Measurements from ENCODE around the gene ATP1A2. TPM values are rescaled to one million over a fixed set of nuclear protein-coding genes. Genes with fewer than 3 reads are reported as not detected.

The ATP1A2 gene
- total RNA-seq, 1 experiment from 2014 or later = 23.2 TPM

GRCh38 chr1:160167580-160167979 lies 52.0 kb downstream of the ATP1A2 start:
- CTCF ChIA-PET = interaction anchor here (0.7 to 5.4 kb wide), 16 partner anchors 9 to 163 kb away, joined by 3 to 71 read pairs (median 7); partner anchors contain the start of genes ATP1A2, ATP1A4 and CASQ1
- no peaks in the 10 kb centered on the region for H3K36me3 Mint-ChIP-seq
- ATAC-seq (no peak; the same call in 1 of the 2 replicates), DNase-seq (ENCODE audit: low spot score) (no peak)
- POLR2A ChIA-PET = interaction anchor here (0.7 kb wide), 1 partner anchor 55 kb away, joined by 8 read pairs; no protein-coding TSS in a partner anchor
- H3K4me3 Mint-ChIP-seq = no peak overlapping the region
- H3K9me3 Mint-ChIP-seq = no peaks in the 10 kb centered on the region
- H3K27me3 Mint-ChIP-seq (ENCODE audit: low read depth) = peaks cover 15% of the 10 kb centered on the region
- no peak overlapping the region for H3K27ac Mint-ChIP-seq
- peaks cover 61% of the 10 kb centered on the region for H3K4me1 Mint-ChIP-seq
- TF ChIP-seq CREB1 (CRISPR knock-in tag; IDR thresholded peaks at IDR 0.05) (no peak), HMGXB4 (CRISPR knock-in tag; IDR thresholded peaks at IDR 0.05) (no peak), TP53 (CRISPR knock-in tag; IDR thresholded peaks at IDR 0.05) (no peak), SOX15 (CRISPR knock-in tag; IDR thresholded peaks at IDR 0.05) (no peak), ZNF512 (CRISPR knock-in tag; IDR thresholded peaks at IDR 0.05; ENCODE audit: borderline replicate concordance) (no peak), CDX4 (CRISPR knock-in tag; IDR thresholded peaks at IDR 0.05; ENCODE audit: borderline replicate concordance) (no peak), NR1H2 (CRISPR knock-in tag; IDR thresholded peaks at IDR 0.05) (no peak), RELA (CRISPR knock-in tag; IDR thresholded peaks at IDR 0.05; ENCODE audit: borderline replicate concordance) (no peak), PRRX2 (CRISPR knock-in tag; IDR thresholded peaks at IDR 0.05) (no peak), ATF3 (CRISPR knock-in tag; conservative IDR thresholded peaks at IDR 0.05) (no peak)

GRCh38 chr1:160168016-160168415 lies 52.5 kb downstream of the ATP1A2 start:
- POLR2A ChIA-PET = interaction anchor here (0.7 kb wide), 1 partner anchor 56 kb away, joined by 8 read pairs; no protein-coding TSS in a partner anchor
- ATAC-seq (no peak), DNase-seq (ENCODE audit: low spot score) (no peak)
- H3K9me3 Mint-ChIP-seq = no peaks in the 10 kb centered on the region
- TF ChIP-seq SOX15 (CRISPR knock-in tag; IDR thresholded peaks at IDR 0.05) (no peak), FOXK1 (CRISPR knock-in tag; IDR thresholded peaks at IDR 0.05) (no peak), ELF4 (CRISPR knock-in tag; IDR thresholded peaks at IDR 0.05; ENCODE audit: low read depth) (no peak), GRHL2 (CRISPR knock-in tag; IDR thresholded peaks at IDR 0.05; ENCODE audit: insufficient replicate concordance, severe bottlenecking) (no peak), NFE2L1 (CRISPR knock-in tag; IDR thresholded peaks at IDR 0.05) (no peak), ZNF416 (CRISPR knock-in tag; IDR thresholded peaks at IDR 0.05) (no peak), JAZF1 (CRISPR knock-in tag; IDR thresholded peaks at IDR 0.05) (no peak), ZNF219 (CRISPR knock-in tag; IDR thresholded peaks at IDR 0.05; ENCODE audit: borderline replicate concordance) (no peak), NR2C2 (CRISPR knock-in tag; IDR thresholded peaks at IDR 0.05) (no peak), JUN (CRISPR knock-in tag; IDR thresholded peaks at IDR 0.05) (no peak), HMGA2 (CRISPR knock-in tag; IDR thresholded peaks at IDR 0.05) (no peak), MAX (CRISPR knock-in tag; IDR thresholded peaks at IDR 0.05) (no peak), ZBTB21 (CRISPR knock-in tag; IDR thresholded peaks at IDR 0.05; ENCODE audit: borderline replicate concordance) (no peak), ZNF232 (CRISPR knock-in tag; IDR thresholded peaks at IDR 0.05) (no peak), NR3C1 (CRISPR knock-in tag; conservative IDR thresholded peaks at IDR 0.05; ENCODE audit: low read depth) (no peak), CBFB (CRISPR knock-in tag; IDR thresholded peaks at IDR 0.05; ENCODE audit: low read depth) (no peak), IRF2 (CRISPR knock-in tag; IDR thresholded peaks at IDR 0.05; ENCODE audit: borderline replicate concordance, low read depth) (no peak), ZNF396 (CRISPR knock-in tag; IDR thresholded peaks at IDR 0.05; ENCODE audit: borderline replicate concordance) (no peak)
- no peak overlapping the region; the same call in 1 of the 2 replicates for H3K27ac Mint-ChIP-seq
- H3K4me1 Mint-ChIP-seq = peaks cover 64% of the 10 kb centered on the region
- no peaks in the 10 kb centered on the region for H3K36me3 Mint-ChIP-seq
- CTCF ChIA-PET = interaction anchor here (1.4 to 5.4 kb wide), 14 partner anchors 10 to 209 kb away, joined by 4 to 71 read pairs (median 11); partner anchors contain the start of genes ATP1A2 and CASQ1
- no peak overlapping the region for H3K4me3 Mint-ChIP-seq
- peaks cover 19% of the 10 kb centered on the region for H3K27me3 Mint-ChIP-seq (ENCODE audit: low read depth)

Data from WTC11 (cell line).